GM19099 (cell line): Measurements from ENCODE around the gene AKT1.

Experiments
- POLR2A ChIP-seq: IDR thresholded peaks from 3 replicates; pipeline ENCODE4 v1.6.1; 2011; ENCODE audit warnings: low read depth; ENCODE audit not compliant: insufficient read length; ENCODE audit errors: extremely low read depth

The AKT1 gene

DNA sequence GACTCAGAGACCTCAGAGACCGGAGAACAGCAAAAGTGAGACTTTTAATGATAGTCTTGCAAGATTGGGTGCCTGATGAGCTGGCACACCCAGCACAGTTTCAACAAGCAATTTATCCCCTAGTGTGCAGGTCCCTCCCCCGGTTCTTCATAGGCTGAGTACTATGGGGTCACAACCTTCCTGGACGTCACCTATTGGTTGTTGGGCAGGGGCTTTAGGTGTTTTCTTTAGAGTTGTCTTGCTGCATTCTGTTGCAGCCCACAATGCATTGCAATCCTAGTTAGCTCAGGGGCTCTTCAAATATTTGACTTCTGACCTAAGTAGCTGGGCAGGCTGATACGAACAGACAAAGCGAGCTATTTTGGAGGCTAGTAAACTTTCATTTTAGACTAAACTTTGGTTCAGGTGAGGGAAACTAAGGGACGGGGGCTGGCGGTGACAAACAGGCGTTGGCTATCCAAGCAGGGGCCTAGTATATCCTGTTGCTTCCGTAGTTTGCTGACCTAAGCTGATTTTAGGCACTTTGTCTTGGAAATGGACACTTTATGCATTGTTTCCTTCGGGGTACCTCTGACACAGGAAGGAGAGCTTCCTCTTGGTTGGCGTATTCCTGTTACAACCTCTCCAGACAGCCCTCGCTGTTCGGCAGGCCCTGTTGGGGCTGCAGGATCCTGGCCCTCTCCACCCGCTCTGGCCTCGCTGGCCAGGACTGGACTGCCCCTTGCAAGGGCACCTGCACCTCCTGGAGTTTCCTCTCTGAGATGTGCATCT, 28.5 kb downstream of the AKT1 start:
- no peak for TF ChIP-seq POLR2A

DNA sequence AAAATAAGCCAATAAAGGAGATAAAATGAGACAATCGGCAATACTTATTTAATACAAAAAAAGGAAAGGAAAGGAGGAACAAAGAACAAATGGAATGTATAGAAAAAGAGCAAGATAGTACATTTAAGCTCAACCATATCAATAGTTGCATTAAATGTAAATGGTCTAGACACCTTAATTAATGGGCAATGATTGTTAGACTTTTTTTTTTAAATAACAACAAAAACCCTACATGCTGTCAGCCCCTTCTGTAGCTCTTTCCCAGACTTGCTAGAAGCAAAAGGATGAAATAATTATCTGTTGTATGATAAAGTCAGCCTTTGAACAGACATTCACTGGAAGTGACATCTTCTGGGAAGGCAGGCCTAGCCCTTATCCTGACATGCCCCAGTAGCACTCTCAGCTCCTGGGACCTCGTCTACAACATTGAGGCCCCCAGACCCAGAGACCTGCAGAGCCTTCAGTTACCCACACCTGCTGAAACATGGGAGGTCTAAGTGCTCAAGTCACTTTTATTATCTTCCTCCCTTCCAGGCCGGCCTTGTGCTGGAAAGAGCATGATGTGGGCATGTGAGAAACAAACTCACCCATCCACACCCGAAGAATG, 29.2 kb downstream of the AKT1 start:
- no peak for TF ChIP-seq POLR2A

DNA sequence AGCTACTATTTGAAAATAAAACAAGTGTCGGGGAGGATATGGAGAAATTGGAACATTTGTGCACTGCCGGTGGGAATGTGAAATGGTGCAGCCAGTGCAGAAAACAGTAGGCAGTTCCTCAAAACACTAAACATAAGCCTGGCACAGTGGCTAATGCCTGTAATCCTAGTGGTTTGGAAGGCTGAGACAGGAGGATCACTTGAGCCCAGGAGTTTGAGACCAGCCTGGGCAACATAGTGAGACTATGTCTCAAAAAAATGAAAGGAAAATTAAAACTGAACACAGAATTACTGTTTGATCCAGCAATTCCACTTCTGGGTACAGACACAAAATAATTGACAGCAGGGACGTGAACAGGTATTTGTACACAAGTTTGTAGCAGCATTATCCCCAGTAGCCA, 30.0 kb downstream of the AKT1 start:
- no peak for TF ChIP-seq POLR2A

GRCh38 chr14:104758981-104759969, 36.3 kb downstream of the AKT1 start:
- no peak for TF ChIP-seq POLR2A

DNA sequence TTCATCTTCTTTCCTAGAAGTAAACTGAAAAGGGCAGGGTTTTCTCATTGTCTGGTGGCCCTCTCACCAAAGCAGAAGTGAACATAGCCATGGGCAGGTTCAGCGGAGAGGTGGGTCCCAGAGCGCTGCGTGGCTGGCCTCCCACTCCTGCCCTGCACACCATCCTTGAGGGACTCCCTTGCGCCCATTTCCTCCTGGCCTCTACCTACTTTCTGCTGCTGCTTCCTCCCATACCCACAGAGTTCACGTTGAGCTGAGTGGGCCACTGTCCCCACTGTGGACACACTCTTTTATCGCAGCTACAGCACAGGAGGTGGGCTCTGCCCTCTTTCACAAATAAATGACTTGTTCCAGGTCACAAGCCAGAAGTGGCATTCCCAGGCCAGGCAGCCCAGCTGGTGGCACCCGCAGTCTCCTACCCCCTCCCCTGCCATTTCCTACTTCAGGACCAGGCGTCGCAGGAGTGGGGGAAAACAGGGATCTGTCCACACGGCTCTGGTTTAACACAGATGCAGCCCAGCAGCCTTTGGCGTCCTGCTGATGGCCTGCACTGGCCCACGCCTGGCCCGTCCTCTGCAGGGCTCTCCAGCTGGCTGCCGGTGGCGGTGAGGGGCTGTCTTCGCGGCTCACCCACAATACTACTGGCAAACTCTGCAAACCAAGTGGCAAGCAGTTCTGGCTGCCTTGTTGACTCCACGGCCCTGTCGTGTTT, 37.7 kb downstream of the AKT1 start:
- TF ChIP-seq POLR2A, result no peak

- no peak for TF ChIP-seq POLR2A
These were observed 38.3 kb downstream of the AKT1 start for GRCh38 chr14:104757238-104757585.

- TF ChIP-seq POLR2A, result no peak
These were observed 38.9 kb downstream of the AKT1 start for GRCh38 chr14:104756477-104757237.

DNA sequence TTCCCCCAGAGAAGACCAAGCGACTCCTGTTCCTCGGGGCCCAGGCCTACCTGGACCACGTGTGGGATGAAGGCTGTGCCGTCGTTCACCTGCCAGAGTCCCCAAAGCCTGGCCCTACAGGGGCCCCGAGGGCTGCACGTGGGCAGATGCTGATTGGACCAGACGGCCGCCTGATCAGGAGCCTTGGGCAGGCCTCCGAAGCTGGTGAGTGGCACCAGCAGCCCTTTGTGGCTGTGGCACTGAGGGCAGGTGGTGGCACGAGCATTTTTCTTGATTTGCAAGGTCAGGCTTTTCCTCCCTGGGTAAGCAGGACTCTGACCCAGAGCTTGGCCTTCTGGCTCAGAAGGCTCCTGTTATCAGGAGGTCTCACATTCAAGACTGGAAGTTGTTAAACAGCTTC, 39.9 kb downstream of the AKT1 start:
- no peak for TF ChIP-seq POLR2A

DNA sequence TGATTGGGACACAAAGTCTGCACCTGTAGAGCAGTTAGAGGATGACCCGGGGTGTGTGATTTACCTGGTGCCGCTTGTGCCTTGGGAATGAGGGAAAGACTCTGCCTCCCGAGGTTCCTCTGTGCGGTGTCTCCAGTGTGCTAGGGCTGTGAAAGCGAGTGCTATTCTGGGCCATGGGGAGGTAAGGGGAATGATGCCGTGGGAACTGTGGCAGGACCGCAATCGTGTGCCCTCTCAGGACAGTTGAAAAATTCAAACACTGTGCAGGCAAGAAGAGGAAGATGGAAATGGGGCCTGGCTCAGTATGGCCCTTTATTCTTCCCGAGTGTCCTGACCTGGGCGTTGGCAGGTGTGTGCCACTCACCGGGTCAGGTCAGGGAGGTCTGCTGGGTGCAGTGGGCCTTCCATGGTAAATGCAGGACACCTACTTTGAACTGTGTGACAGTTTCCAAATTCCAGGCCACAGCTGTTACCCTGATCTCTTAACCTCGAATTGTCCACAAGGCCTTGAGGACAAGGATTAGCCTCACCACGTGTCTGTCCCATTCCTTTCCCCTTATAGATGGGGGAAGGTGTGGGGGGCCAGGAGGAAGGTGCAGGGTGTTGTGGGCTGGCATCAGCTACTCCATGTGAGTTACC, 41.2 kb downstream of the AKT1 start:
- no peak for TF ChIP-seq POLR2A

DNA sequence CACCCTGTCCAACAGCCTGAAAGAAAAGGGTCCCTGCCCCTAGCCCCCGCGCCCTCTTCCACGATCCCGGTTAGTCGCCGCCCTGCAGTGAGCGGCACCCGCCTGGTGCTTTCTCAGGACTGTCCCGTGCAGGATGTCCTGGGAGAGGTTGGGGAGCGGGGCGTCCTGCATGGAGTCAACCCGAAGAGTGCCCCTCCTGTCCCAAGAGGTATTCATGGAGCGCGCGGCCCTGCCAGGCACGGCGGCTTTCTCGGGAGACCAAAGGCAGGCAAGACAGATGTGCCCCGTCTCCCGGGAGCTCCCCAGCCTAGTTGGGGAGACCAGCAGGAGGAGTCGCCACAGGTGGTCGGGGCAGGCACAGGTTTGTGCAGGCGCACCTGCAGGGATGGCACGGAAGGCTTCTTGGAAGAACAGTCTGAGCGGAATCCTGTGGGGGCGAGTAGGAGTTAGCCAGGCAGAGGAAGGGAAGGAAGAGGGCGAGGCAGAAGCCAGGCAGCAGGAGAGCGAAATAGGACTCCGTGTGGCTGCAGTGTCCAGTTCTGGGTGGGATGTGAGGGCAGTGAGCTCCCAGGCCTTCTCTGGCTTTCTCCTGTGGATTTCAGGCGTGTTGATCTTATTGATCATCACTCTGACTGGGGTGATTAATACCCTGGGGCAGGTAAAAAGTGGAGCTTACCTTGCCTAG, 41.9 kb downstream of the AKT1 start:
- no peak for TF ChIP-seq POLR2A

DNA sequence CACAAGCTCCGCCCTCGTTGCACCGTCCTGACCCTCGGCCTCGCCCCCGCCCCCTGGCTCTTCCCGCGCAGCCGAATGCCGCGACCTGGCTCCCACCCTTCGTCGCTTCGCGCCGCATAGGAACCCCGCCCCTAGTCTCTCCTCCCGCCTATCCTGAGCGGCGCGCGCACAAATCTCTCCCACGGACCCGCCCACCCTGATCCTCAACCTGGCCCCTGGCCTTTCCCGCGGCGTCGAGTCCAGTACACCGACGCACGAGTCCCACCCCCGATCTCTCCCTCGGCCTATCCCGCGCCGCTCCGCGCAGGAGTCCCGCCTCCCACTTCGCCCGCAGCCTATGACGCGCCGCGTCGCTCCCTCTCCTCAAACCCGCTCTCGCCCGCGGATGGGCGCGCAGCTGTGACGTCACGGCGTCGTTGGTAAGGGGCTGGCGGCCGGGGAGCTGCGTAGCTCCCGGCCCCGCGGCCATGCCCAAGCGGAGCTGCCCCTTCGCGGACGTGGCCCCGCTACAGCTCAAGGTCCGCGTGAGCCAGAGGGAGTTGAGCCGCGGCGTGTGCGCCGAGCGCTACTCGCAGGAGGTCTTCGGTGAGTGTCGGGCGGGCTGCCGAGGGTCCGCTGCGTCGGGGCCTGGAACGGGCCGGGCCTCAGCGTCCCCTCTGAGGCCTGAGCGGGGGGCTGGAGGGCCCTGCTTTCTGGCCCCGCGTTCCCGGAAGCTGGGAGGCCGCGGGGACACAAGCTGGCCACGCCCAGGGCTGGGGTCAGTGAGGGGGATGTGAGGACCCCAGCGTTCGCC, 42.6 kb downstream of the AKT1 start, which contains the start of gene SIVA1:
Gene SIVA1, plus strand, starts transcription at position 413 of the 793 bp plus-strand sequence. Its CDS starts 55 bp downstream, at position 468.
- peak; percentile 79 for TF ChIP-seq POLR2A

GRCh38 chr14:104752423-104752734, 43.2 kb downstream of the AKT1 start:
- TF ChIP-seq POLR2A, result peak; percentile 68
